GM12878 (cell line): ENCODE measurements around the gene BIRC7. TPM values are rescaled to one million over a fixed set of nuclear protein-coding genes. Genes with fewer than 3 reads are reported as not detected.

Experiments used
- ATAC-seq: fragments of 200-7000 bp; cut with Tn5 transposase; 3 replicates; pipeline ENCODE4 v1.9.1; 2020; ENCODE audit warnings: mild to moderate bottlenecking, moderate library complexity
- BruUV-seq: library from RNA; stranded (reverse); fragments of 400-500 nt; replicated peaks from 2 replicates; lab custom pipeline; 2021; lab: Mats Ljungman, UMichigan
- CTCF ChIA-PET: fragments of 300-600 bp; sonication (Branson Sonifier 250); formaldehyde crosslinking; extraction: SDS; loops from one replicate; lab custom pipeline; 2021; ENCODE audit warnings: inconsistent platforms; lab: Yijun Ruan, JAX
- POLR2A ChIA-PET: fragments of 350-600 bp; formaldehyde crosslinking; extraction: SDS; loops from one replicate; lab custom pipeline; 2021; ENCODE audit warnings: inconsistent platforms; lab: Charles Lee
- RAD21 ChIA-PET: fragments of 300-600 bp; sonication (Branson Sonifier 250); formaldehyde crosslinking; loops from one replicate; lab custom pipeline; 2023; ENCODE audit warnings: antibody characterized with exemption; ENCODE audit not compliant: unreplicated experiment; lab: Charles Lee
- SMC1A ChIA-PET: fragments of 300-600 bp; sonication (Branson Sonifier 250); formaldehyde crosslinking; loops from one replicate; lab custom pipeline; 2023; ENCODE audit not compliant: unreplicated experiment, uncharacterized antibody; lab: Charles Lee
- DNase-seq: peaks from one replicate; pipeline ENCODE4 v3.0.0-alpha.2; 2011; ENCODE audit warnings: low read depth, low spot score
- FAIRE-seq: peaks from 3 replicates; lab custom pipeline; 2011; peaks lifted over from hg19 to GRCh38; lab: Jason Lieb, UNC
- H2AFZ ChIP-seq: 2 replicates; pipeline ENCODE4 v1.6.0; 2011; ENCODE audit warnings: low read depth, low read length, control low read depth; ENCODE audit not compliant: control insufficient read depth
- H3K27ac ChIP-seq: 2 replicates; pipeline ENCODE4 v1.5.1; 2011; ENCODE audit warnings: control low read depth; ENCODE audit not compliant: control insufficient read depth, insufficient read depth
- H3K27me3 ChIP-seq, 2 experiments: replicated peaks in 1 of 2; 2 replicates each; pipeline versions ENCODE4 v1.6.0 to v1.6.1; 2011; ENCODE audit warnings: low read length in 1 of 2; ENCODE audit not compliant: control insufficient read depth in 2 of 2, insufficient read depth in 2 of 2
- H3K36me3 ChIP-seq, 2 experiments: 2 replicates each; pipeline ENCODE4 v1.5.1; 2011; ENCODE audit warnings: low read length in 1 of 2; ENCODE audit not compliant: control insufficient read depth in 2 of 2, insufficient read depth in 2 of 2
- H3K4me1 ChIP-seq: 2 replicates; pipeline ENCODE4 v1.6.1; 2011; ENCODE audit warnings: mild to moderate bottlenecking, low read length, moderate library complexity, mixed read lengths; ENCODE audit not compliant: control insufficient read depth, insufficient read depth
- H3K4me2 ChIP-seq: 2 replicates; pipeline ENCODE4 v1.6.0; 2011; ENCODE audit warnings: control low read depth; ENCODE audit not compliant: control insufficient read depth, insufficient read depth
- H3K4me3 ChIP-seq: fragments of 200-600 bp; sonication (generic); 2 replicates; pipeline ENCODE4 v1.5.1; 2016
- H3K79me2 ChIP-seq: 2 replicates; pipeline ENCODE4 v1.6.0; 2011; ENCODE audit warnings: low read length; ENCODE audit not compliant: control insufficient read depth, insufficient read depth
- H3K9ac ChIP-seq: 2 replicates; pipeline ENCODE4 v1.8.0; 2011; ENCODE audit warnings: low read length, control low read depth, mixed read lengths; ENCODE audit not compliant: control insufficient read depth, insufficient read depth
- H3K9me3 ChIP-seq: replicated peaks from 3 replicates; pipeline ENCODE4 v1.5.1; 2011; ENCODE audit warnings: mild to moderate bottlenecking, low read length; ENCODE audit not compliant: control insufficient read depth, insufficient read depth
- H4K20me1 ChIP-seq: 2 replicates; pipeline ENCODE4 v1.6.0; 2011; ENCODE audit not compliant: control insufficient read depth, insufficient read depth
- BCLAF1 ChIP-seq: fragments of 450-650 bp; IDR thresholded peaks from 2 replicates; pipeline ENCODE4 v1.6.1; 2017; ENCODE audit warnings: antibody characterized with exemption, mild to moderate bottlenecking, moderate library complexity
- BHLHE40 ChIP-seq, 2 experiments: fragments of 450-650 bp in 1 of 2; IDR thresholded peaks; 2 replicates each; pipeline ENCODE4 v1.6.1; 2011 to 2017; ENCODE audit warnings: low read depth in 2 of 2, borderline replicate concordance in 1 of 2, improper control_type of control experiment in 1 of 2, low read length in 1 of 2, mild to moderate bottlenecking in 1 of 2
- CTCF ChIP-seq, 3 experiments: IDR thresholded peaks in 2 of 3; conservative IDR thresholded peaks in 1 of 3; 2 replicates each; pipeline ENCODE4 v1.5.1; 2011; ENCODE audit warnings: low read depth in 3 of 3, low read length in 3 of 3, mild to moderate bottlenecking in 3 of 3, control low read depth in 2 of 3, moderate library complexity in 2 of 3, inconsistent platforms in 1 of 3, mixed read lengths in 1 of 3; ENCODE audit not compliant: control insufficient read depth in 2 of 3, insufficient read depth in 1 of 3; ENCODE audit errors: extremely low read depth in 1 of 3
- FOXK2 ChIP-seq: fragments of 450-650 bp; IDR thresholded peaks from 2 replicates; pipeline ENCODE4 v1.6.1; 2017; ENCODE audit warnings: mild to moderate bottlenecking, moderate library complexity
- HDGF ChIP-seq: fragments of 450-650 bp; IDR thresholded peaks from 2 replicates; pipeline ENCODE4 v1.6.1; 2016; ENCODE audit warnings: antibody characterized with exemption
- MTA3 ChIP-seq: IDR thresholded peaks from 2 replicates; pipeline ENCODE4 v1.6.1; 2012; ENCODE audit warnings: low read length, inconsistent platforms, borderline replicate concordance
- MYB ChIP-seq: fragments of 150-350 bp; IDR thresholded peaks from 2 replicates; pipeline ENCODE4 v1.6.1; 2014; ENCODE audit warnings: mild to moderate bottlenecking, low read depth, low read length, borderline replicate concordance
- NBN ChIP-seq: fragments of 450-650 bp; IDR thresholded peaks from 2 replicates; pipeline ENCODE4 v1.6.1; 2016
- POLR2AphosphoS5 ChIP-seq: IDR thresholded peaks from 2 replicates; pipeline ENCODE4 v1.6.1; 2011; ENCODE audit warnings: mild to moderate bottlenecking, low read length, inconsistent platforms
- RUNX3 ChIP-seq: IDR thresholded peaks from 2 replicates; pipeline ENCODE4 v1.6.1; 2012; ENCODE audit warnings: low read length, inconsistent platforms
- ZNF274 ChIP-seq: IDR thresholded peaks from one replicate; pipeline ENCODE4 v1.8.0; 2011; ENCODE audit not compliant: insufficient read length, insufficient read depth
- WGBS: methylation state at CpG from one replicate; pipeline ENCODE4 v1.1.6; 2016; ENCODE audit warnings: low lambda C conversion rate; ENCODE audit not compliant: insufficient replicate concordance, insufficient coverage; ENCODE audit errors: missing lambda C conversion rate; 5-methylcytosine and 5-hydroxymethylcytosine counted together
- in situ Hi-C: fragments of 300-500 bp; cut with MboI; formaldehyde crosslinking; loops from 9 replicates; pipeline ENCODE4 v1.14.3; 2018; ENCODE audit warnings: mixed read lengths
- intact Hi-C: fragments of 100-400 bp; cut with micrococcal nuclease; formaldehyde crosslinking; loops from one replicate; pipeline ENCODE4 v1.14.2; 2022; ENCODE audit not compliant: unreplicated experiment
- polyA plus RNA-seq, 11 experiments: library from polyadenylated mRNA; depleted of rRNA in 4 of 11; unstranded in 6 of 11; stranded (reverse) in 5 of 11; fragments of >200 nt; fragmentation: Nextera tagmentation in 4 of 11; fragmentation: Illumina TruSeq in 1 of 11; extraction: Ambion mirVana in 4 of 11; extraction: Trizol in 1 of 11; gene quantifications; 1 replicate in 1 of 11; 2 replicates in 10 of 11; pipeline versions ENCODE4 v1.2.1 to v1.2.3, GENCODE V29; 2011 to 2016; ENCODE audit warnings: inconsistent platforms in 2 of 11, missing spikeins in 2 of 11, low read depth in 1 of 11
- total RNA-seq, 4 experiments: library from RNA; depleted of rRNA in 3 of 4; stranded (reverse); fragments of >200 nt in 3 of 4; fragmentation: Illumina TruSeq in 1 of 4; extraction: Trizol in 1 of 4; gene quantifications; 2 replicates each; pipeline versions ENCODE4 v1.2.1 to v1.2.3, GENCODE V29; 2013 to 2021

The BIRC7 gene
- total and polyA plus RNA-seq, 10 of the 15 experiments (the other 5 are each of a cell fraction or from before 2014, with no cell fraction given) = 0.31 TPM; not detected in 9

GRCh38 chr20:63273635-63274380 lies 38.1 kb downstream of the BIRC7 start:
- TSS peak; percentile 80 for BruUV-seq
- Histone ChIP-seq H2AFZ (no peak overlapping the region), H3K9me3 (no peaks in the 10 kb centered on the region), H3K4me3 (peak overlapping the region; percentile 91), H3K79me2 (peaks cover 26% of the 10 kb centered on the region), H3K9ac (peak overlapping the region; percentile 95), H3K4me1 (peaks cover 3% of the 10 kb centered on the region), H3K36me3 (peaks cover 5 to 11% of the 10 kb centered on the region in 2 experiments), H4K20me1 (no peaks in the 10 kb centered on the region), H3K27me3 (no peaks in the 10 kb centered on the region), H3K4me2 (peak overlapping the region; percentile 95), H3K27ac (peak overlapping the region; percentile 76)
- ATAC-seq = no peak
- POLR2A ChIA-PET = interaction anchor here (0.6 kb wide), 1 partner anchor 297 kb away, joined by 3 read pairs; no protein-coding TSS in a partner anchor
- TF ChIP-seq CTCF (IDR thresholded peaks at IDR 0.05 in 2 of 3, conservative IDR thresholded peaks at IDR 0.05 in 1 of 3; ENCODE audit: control insufficient read depth in 2 of 3, extremely low read depth in 1 of 3, insufficient read depth in 1 of 3, low read depth in 3 of 3, low read length in 3 of 3) = no peak
- no peak for TF ChIP-seq POLR2AphosphoS5
- TF ChIP-seq BCLAF1 = no peak
- no peak for TF ChIP-seq ZNF274
- TF ChIP-seq RUNX3 = peak; percentile 37; the same call in 1 of the 2 replicates
- no peak for TF ChIP-seq MYB
- 0 out of 4 replicates have a peak, but pooled peaks of 1 of the 2 experiments have one; percentile 17 for TF ChIP-seq BHLHE40 (IDR thresholded peaks at IDR 0.05; ENCODE audit: borderline replicate concordance in 1 of 2, low read depth in 2 of 2, low read length in 1 of 2)
- TF ChIP-seq HDGF = no peak
- TF ChIP-seq MTA3 = no peak
- TF ChIP-seq FOXK2 = no peak
- TF ChIP-seq NBN = no peak
- no peak for DNase-seq
- WGBS = 19% methylated on average over 20 of the region's 20 CpGs
- SMC1A ChIA-PET = no interaction called here
- intact Hi-C loops (loop anchor here (5.0 kb wide), 1 partner anchor 52 kb away; no protein-coding TSS in a partner anchor), in situ Hi-C loops (no loop called here)
- RAD21 ChIA-PET = no interaction called here
- no peak for FAIRE-seq
- CTCF ChIA-PET = interaction anchor here (0.8 kb wide), 1 partner anchor 934 kb away, joined by 3 read pairs; no protein-coding TSS in a partner anchor
